GM19193 (cell line): Measurements from ENCODE around the gene SIRPA.

ENCODE experiments used
- POLR2A ChIP-seq: IDR thresholded peaks from 4 replicates; pipeline ENCODE4 v1.6.1; 2011; ENCODE audit not compliant: insufficient read depth, insufficient read length; ENCODE audit errors: extremely low read depth

Gene SIRPA

DNA sequence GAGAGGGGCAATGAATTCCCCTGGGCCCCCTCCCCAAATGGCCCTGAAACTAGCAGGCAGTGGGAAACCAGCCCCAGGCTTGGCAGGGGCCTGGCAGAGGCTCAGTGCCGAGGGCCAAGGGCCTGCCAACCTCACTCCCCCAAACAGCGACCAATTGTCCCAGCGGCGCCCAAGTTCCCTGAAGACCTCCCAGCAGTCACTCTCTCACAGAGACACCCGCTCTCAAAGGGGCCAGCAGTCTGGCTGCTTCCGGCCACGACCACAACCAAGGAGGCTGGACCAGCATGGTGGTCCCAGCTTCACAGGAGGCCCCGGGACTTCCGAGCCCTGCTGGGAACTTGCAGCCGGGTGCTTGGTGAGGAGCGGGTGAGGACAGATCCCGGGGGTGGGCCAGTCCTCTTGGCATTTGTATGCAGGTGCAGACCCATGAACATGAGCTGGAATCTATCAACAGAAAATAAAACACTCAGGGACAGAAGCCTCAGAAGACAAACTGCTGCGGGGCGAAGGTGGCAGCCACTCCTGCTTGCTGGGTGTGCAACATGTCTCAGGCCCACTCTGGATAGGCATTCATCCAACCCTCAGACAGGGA is 17.5 kb upstream of the SIRPA start:
- TF ChIP-seq POLR2A, result no peak

DNA sequence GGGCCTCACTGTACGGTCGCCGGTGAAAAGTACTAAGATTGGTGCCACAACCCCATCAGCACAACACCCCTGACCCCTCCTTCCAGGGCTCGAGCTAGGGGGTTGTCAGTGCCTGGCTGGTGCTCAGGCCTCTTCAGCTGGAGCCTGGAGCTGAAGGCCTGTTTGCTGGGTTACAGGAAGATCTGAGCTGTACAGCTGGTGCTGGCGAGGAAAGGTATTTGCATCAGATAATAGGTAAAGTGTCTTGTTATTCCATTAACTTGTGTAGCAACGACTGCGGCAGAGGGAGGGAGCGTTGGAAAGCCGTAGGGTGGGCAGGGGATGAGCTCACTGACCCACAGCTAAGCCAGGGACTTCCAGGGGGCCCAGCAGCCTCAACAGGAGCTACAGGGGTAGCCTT is 15.8 kb upstream of the SIRPA start:
- TF ChIP-seq POLR2A, result no peak

- no peak for TF ChIP-seq POLR2A
Measured at GRCh38 chr20:1879934-1880333, 15.3 kb upstream of the SIRPA start.

GRCh38 chr20:1880529-1881239 is 14.5 kb upstream of the SIRPA start:
- TF ChIP-seq POLR2A, result no peak

GRCh38 chr20:1881240-1881835 is 13.9 kb upstream of the SIRPA start:
- TF ChIP-seq POLR2A, result no peak

- TF ChIP-seq POLR2A, result no peak
Measured at GRCh38 chr20:1882026-1882425, 13.2 kb upstream of the SIRPA start.

DNA sequence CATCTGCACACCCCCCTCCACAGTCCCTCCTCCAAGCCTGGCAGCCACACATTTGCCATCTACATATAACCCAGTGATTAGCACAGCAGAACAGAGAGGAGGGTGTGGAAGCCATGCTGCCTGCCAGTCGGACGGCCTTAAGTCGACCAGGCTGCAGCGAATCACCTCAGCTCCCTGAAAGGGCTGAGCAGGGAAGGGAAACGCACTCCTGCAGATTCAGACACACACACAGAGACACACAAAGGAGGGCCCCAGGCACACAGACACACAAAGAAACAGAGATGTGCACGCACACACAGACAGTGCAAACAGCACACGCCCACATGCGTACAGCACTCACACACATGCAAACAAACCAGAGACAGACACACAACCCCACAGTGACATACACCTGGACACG is 11.2 kb upstream of the SIRPA start:
- TF ChIP-seq POLR2A, result no peak

- no peak for TF ChIP-seq POLR2A
Measured at GRCh38 chr20:1885254-1885653, 10.0 kb upstream of the SIRPA start.

DNA sequence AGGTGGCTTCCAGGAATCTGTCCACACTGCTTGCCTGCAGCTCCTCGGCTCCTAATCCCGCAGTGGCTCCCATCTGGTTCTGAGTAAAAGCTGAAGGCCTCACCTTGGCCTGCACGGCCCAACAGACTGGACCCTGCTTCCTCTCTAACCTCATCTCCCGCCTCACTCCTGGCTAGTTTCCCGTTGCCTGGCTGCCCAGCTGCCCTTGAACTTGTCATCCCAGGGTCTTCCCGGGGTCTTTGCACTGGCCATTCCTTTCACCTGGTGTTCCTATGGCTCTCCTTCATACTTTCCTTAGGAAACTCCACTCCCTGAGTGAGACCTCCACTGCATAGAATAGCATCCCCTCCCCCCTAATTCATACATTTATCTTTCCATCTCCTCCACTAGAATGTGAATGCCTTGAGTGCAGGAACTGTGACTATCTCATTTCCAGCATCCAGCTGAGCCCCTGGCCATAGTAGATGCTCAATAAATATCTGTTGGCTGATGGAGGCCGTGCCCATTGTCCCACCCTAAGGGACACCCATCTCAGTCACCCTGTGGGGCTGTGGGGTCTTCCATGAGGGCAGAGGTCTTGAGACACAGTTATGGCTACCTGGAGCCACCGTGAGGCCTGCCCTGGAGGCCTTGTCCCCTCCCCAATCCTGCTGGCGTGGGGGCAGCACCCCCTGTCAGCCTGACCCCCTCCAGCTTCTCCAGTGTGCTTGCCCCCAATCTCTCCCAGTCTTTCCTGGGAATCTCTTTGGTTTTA is 9.1 kb upstream of the SIRPA start:
- no peak for TF ChIP-seq POLR2A

GRCh38 chr20:1887321-1887720 is 7.9 kb upstream of the SIRPA start:
- TF ChIP-seq POLR2A, result no peak

GRCh38 chr20:1887756-1888155 is 7.5 kb upstream of the SIRPA start:
- no peak for TF ChIP-seq POLR2A

- TF ChIP-seq POLR2A, result no peak
Measured at GRCh38 chr20:1888796-1889463, 6.3 kb upstream of the SIRPA start.

- TF ChIP-seq POLR2A, result no peak
Measured at GRCh38 chr20:1890469-1891262, 4.5 kb upstream of the SIRPA start.
